ACHN (cell line): ENCODE results near the gene UNC5A.

ENCODE experiments used
- DNase-seq: peaks from one replicate; pipeline ENCODE4 v3.0.0-alpha.2; 2015
- in situ Hi-C: cut with HindIII; loops from 2 replicates; pipeline ENCODE4 v1.10.0; 2017; ENCODE audit warnings: low sequenced_read_pairs, low pct_ligation_motif_present, low pct_unique_long_range_greater_than_20kb

UNC5A gene

GRCh38 chr5:176796970-176797369, 13.4 kb upstream of the UNC5A start:
- in situ Hi-C loops = no loop called here
- DNase-seq = no peak

- in situ Hi-C loops = no loop called here
Measured at GRCh38 chr5:176797456-176798050, 12.8 kb upstream of the UNC5A start.

GRCh38 chr5:176798086-176798876, 12.1 kb upstream of the UNC5A start:
- no peak for DNase-seq
- in situ Hi-C loops = no loop called here

More at GRCh38 chr5:176797456-176798050, 12.8 kb upstream of the UNC5A start:
- DNase-seq = no peak

GRCh38 chr5:176798949-176799348, 11.4 kb upstream of the UNC5A start:
- in situ Hi-C loops = no loop called here
- DNase-seq = no peak

DNA sequence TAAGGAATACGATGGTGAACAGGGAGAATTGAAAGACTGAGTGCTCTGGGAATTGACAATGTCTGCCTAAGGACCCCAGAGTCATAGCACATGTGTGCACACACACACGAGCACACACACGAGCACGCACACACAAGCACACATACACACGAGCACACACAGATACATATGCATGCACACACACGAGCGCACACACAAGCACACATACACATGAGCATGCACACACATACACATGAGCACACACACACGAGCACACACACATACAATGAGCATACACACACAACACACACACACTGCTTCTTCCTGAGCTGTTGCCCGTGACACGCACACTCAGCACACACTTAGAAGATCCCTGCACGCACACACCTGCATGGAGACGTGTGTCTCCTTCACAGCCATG, 10.9 kb upstream of the UNC5A start:
- DNase-seq = no peak
- in situ Hi-C loops = no loop called here

GRCh38 chr5:176800024-176800423, 10.3 kb upstream of the UNC5A start:
- in situ Hi-C loops = loop anchor here (25.0 kb wide), 1 partner anchor 112 kb away; no protein-coding TSS in a partner anchor
- DNase-seq = no peak

DNA sequence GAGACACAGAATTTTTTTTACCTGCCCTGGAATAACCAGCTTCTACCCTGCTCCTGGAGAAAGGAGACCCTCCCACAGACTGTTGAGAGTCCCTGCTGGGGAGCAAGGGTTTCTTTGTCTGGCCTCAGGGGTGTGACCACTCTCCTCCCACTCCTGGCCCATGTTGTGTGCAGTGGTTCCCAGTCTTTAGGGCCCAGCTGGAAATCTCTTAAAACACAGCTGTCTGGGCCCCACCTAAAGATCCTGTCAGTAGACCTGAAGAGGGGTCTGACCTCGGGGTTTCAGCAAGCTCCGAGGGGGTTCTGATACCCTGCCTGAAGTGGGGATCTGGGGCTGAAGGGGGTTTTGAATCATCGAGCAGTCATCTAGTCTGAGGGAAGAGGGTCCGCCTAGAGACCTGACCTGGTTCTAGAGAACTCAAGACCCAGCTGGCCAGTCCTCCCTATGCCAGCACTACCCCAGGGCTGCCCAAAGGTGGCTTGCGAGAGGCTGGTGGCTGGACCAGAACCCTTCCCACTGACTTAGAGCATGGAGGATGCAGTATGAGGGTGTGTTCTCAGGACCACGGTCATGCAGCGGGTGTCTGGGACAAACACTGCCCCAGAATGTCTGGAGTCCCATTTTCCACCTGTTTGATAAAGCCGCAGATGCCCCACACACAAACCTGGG, 8.1 kb upstream of the UNC5A start:
- DNase-seq = no peak
- in situ Hi-C loops = loop anchor here (25.0 kb wide), 1 partner anchor 110 kb away; no protein-coding TSS in a partner anchor

GRCh38 chr5:176803068-176803942, 7.1 kb upstream of the UNC5A start:
- DNase-seq = no peak
- in situ Hi-C loops = loop anchor here (25.0 kb wide), 1 partner anchor 109 kb away; no protein-coding TSS in a partner anchor

GRCh38 chr5:176803943-176804498, 6.3 kb upstream of the UNC5A start:
- peak; percentile 50 for DNase-seq
- in situ Hi-C loops = loop anchor here (25.0 kb wide), 1 partner anchor 108 kb away; no protein-coding TSS in a partner anchor

GRCh38 chr5:176806137-176806536, 4.2 kb upstream of the UNC5A start:
- peak; percentile 26 for DNase-seq
- in situ Hi-C loops = loop anchor here (25.0 kb wide), 1 partner anchor 106 kb away; no protein-coding TSS in a partner anchor

GRCh38 chr5:176809544-176810080, 747 bp upstream of the UNC5A start:
- in situ Hi-C loops = loop anchor here (25.0 kb wide), 1 partner anchor 103 kb away; no protein-coding TSS in a partner anchor

GRCh38 chr5:176810687-176811501, 535 bp downstream of the UNC5A start:
- peak; percentile 12 for DNase-seq
- in situ Hi-C loops = loop anchor here (25.0 kb wide), 1 partner anchor 101 kb away; no protein-coding TSS in a partner anchor

More at GRCh38 chr5:176809544-176810080, 747 bp upstream of the UNC5A start:
- DNase-seq = no peak

DNA sequence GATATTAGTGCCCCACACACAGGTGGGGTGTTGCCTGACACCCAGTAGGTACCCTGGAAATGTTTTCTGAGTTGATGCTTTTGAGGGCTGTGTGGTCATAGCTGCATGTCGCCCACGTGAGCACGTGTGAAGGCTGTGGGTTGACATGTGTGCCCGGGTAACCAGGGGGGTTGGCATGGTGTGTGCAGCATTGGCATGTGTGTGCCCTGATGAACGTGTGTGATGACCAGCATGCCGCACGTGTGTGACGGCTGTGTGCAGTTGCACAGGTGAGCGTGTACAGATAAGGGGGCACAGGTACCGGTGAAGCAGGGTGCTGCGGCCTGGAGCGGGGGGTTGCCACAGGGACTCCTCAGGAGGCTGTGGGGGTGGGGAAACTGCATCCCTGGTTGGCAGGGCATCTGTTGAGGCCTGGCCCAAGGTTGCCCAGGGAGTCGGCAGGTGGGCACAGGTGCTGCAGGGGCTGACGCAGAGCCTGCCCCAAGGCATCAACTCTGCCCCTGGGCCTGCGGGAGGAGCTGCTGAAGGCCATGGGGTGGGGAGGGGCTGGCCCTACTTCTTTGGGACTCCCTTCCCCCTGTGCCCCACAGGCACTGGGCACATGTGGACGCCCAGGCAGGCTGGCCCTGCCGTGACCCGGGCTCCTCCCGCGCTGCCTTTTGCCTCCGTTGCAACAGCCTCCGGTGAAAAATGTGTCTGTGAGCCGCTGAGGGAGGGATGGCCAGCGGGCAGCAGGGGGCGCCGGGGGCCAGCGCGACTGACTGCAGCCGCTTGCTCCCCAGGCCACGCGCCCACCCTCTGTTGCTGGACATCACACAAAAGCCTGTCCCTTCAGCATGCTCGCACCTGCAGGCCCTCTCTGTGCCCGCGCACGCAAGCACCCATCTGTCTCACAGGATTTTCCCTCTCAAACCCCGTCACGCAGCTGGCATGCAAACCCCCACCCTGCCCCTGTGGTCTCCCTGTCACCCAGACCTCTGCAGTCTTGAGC, 2.2 kb downstream of the UNC5A start:
- DNase-seq = peak; percentile 43
- in situ Hi-C loops = loop anchor here (25.0 kb wide), 1 partner anchor 100 kb away; no protein-coding TSS in a partner anchor

DNA sequence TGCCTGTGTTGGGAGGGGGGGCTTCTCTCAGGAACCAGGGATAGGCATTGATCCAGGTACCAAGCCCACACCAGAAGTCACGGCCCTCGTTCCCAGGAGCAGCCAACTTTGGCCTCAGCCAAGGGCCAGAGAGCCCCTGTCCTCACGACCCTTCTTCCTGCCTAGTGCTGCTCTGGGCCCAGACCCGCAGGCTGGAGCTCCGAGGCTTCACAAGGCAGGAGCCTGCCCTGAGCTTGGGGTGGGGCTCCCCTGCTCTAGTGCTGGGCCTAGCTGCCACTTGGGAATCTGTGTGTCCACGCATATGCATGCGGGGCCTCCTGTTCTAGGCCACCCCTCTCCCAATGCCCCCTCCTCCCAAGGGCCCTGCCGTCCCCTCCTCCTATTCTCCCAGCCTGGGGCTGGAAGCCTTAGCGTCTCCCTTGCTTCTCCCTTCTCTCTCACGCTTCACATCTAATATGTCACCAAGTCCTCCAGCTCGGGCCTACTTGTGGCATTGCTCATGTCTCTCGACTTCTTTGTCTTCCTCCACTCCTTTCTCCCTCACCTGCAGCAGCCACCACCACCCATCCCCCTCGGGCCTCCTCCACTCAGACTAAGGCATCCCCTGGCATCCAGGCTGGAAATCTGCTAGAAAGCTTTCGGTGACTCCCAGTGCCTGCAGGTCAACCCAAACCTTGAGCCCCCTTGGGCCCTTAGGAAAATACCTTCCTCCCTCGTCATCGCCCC, 3.4 kb downstream of the UNC5A start:
- in situ Hi-C loops = loop anchor here (25.0 kb wide), 1 partner anchor 99 kb away; no protein-coding TSS in a partner anchor
- DNase-seq = no peak

DNA sequence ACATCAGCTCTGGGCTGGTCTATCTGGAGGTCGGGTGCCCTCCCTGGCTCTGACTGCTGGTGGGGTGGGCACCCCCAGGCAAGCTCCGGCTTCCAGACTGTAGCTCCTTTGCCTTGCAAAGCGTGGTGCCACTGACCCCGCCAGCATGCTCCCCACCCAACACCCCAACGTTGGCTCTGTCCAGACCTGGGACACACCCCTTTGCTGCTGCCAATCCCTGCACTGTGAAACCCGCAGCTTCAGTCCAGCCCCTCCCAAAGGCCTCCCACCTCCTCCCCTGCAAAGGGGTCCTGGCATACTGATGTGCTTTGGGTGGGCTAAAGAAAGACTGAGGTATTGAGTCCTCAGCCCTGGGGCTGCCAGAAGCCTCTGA, 3.9 kb downstream of the UNC5A start:
- DNase-seq = no peak
- in situ Hi-C loops = loop anchor here (25.0 kb wide), 1 partner anchor 98 kb away; no protein-coding TSS in a partner anchor
